Mesodermal cell (in vitro differentiated cells): ENCODE measurements around the gene CARD11. TPM values are rescaled to one million over a fixed set of nuclear protein-coding genes. Genes with fewer than 3 reads are reported as not detected.
A peak's percentile ranks its signal among the peaks of the same experiment; 100 is the strongest.

Experiments used
- H3K27ac ChIP-seq: 2 replicates; pipeline ENCODE4 v1.7.0; 2013; ENCODE audit warnings: mild to moderate bottlenecking, low read depth, low read length, moderate library complexity; ENCODE audit not compliant: severe bottlenecking
- H3K36me3 ChIP-seq: 2 replicates; pipeline ENCODE4 v1.7.1; 2013; ENCODE audit warnings: mild to moderate bottlenecking, low read length, moderate library complexity; ENCODE audit not compliant: control insufficient read depth, insufficient read depth
- H3K4me1 ChIP-seq: one replicate; pipeline ENCODE4 v1.7.1; 2013; ENCODE audit warnings: mild to moderate bottlenecking, low read length; ENCODE audit not compliant: insufficient read depth, control insufficient read depth, poor library complexity, severe bottlenecking
- H3K4me3 ChIP-seq: 2 replicates; pipeline ENCODE4 v1.7.0; 2013; ENCODE audit warnings: low read length, control low read depth, mild to moderate bottlenecking; ENCODE audit not compliant: insufficient read depth, poor library complexity, severe bottlenecking; ENCODE audit errors: extremely low read depth
- H3K9me3 ChIP-seq: 2 replicates; pipeline ENCODE4 v1.7.1; 2013; ENCODE audit warnings: mild to moderate bottlenecking, low read length, moderate library complexity; ENCODE audit not compliant: control insufficient read depth
- WGBS, 2 experiments: methylation state at CpG; one replicate each; pipeline ENCODE4 v1.1.5; 2013; ENCODE audit warnings: missing lambda C conversion rate in 2 of 2; ENCODE audit not compliant: insufficient coverage in 2 of 2; 5-methylcytosine and 5-hydroxymethylcytosine counted together
- polyA plus RNA-seq, 2 experiments: library from polyadenylated mRNA; stranded (reverse); fragments of 50-300 nt; gene quantifications; one replicate each; pipeline ENCODE4 v1.2.3, GENCODE V29; 2013

Gene CARD11
- polyA plus RNA-seq (2013, experiment 1 of 2): 5.8 TPM
- 4.4 TPM for polyA plus RNA-seq (2013, experiment 2 of 2)

GRCh38 chr7:3043544-3044371, at the start of gene CARD11:
Gene CARD11, minus strand, starts transcription at chr7:3043867. Its CDS starts 85,361 bp downstream, at chr7:2958506.
- H3K36me3 ChIP-seq: no peaks in the 10 kb centered on the region
- no peaks in the 10 kb centered on the region for H3K9me3 ChIP-seq
- no peak within 1 kb of the TSS for H3K27ac ChIP-seq
- 3 to 14% methylated on average over 10 to 16 of the region's 45 CpGs for WGBS, 2 experiments
- H3K4me1 ChIP-seq: peaks cover 9% of the 10 kb centered on the region
- peak within 1 kb of the TSS; percentile 43 for H3K4me3 ChIP-seq

DNA sequence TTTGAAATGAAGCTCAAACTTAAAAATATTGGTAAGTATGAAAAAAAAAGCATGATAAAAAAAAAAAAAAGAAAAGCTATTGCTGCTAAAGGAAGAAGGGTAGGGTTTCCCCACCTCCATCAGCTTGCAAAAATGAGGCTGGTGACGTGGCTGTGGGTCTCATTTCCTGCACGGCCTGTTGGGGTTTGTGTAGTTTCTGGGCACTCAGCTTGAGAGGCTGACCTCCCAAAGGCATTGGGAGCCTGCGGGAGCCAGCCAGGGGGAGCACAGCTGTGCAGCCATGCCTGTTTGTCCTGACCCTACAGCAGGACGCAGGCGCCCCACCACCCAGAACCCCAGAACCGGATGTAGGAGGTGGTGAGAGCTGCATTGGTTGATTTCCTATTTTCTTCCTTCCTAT, 48.8 kb upstream of the CARD11 start:
- H3K4me3 ChIP-seq: no peak overlapping the region
- H3K9me3 ChIP-seq: no peaks in the 10 kb centered on the region
- H3K4me1 ChIP-seq: no peaks in the 10 kb centered on the region
- WGBS, 2 experiments: 87 to 92% methylated on average over 3 of the region's 6 CpGs
- no peak overlapping the region for H3K27ac ChIP-seq
- no peaks in the 10 kb centered on the region for H3K36me3 ChIP-seq

DNA sequence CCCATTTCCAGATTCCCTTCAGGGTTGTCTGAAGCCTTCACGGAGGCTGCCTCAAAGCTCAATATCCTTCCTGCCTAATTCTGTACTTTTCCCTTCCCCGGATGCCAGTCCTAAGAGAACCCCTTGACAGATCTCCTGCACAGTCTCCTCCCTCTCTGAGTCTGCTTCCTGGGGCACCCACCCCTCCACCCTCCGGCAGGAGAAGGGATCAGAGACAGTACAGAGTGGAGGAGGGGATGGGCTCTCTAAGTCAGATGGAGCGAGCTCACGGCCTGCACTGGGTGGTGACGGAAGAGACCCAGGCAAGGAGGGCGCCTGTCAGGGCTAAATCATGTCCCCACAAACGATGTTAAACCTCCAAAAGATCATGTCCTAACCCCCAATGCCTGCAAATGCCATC, 48.0 kb upstream of the CARD11 start:
- Histone ChIP-seq H3K36me3 (no peaks in the 10 kb centered on the region), H3K4me3 (no peak overlapping the region), H3K27ac (no peak overlapping the region), H3K4me1 (peaks cover 5% of the 10 kb centered on the region), H3K9me3 (no peaks in the 10 kb centered on the region)
- WGBS, 2 experiments: 95 to 100% methylated on average over 3 to 5 of the region's 8 CpGs

- no peak overlapping the region for H3K4me3 ChIP-seq
- WGBS, 2 experiments: 33 to 47% methylated on average over 10 of the region's 11 CpGs
- H3K9me3 ChIP-seq: no peaks in the 10 kb centered on the region
- H3K4me1 ChIP-seq: peaks cover 5% of the 10 kb centered on the region
- H3K27ac ChIP-seq: no peak overlapping the region
- no peaks in the 10 kb centered on the region for H3K36me3 ChIP-seq
These were observed 45.8 kb upstream of the CARD11 start for GRCh38 chr7:3089493-3089892.

- WGBS, 2 experiments: 48 to 55% methylated on average over 4 to 5 of the region's 7 CpGs
- H3K27ac ChIP-seq: peak overlapping the region; percentile 31
- H3K9me3 ChIP-seq: no peaks in the 10 kb centered on the region
- H3K4me3 ChIP-seq: no peak overlapping the region
- peaks cover 5% of the 10 kb centered on the region for H3K4me1 ChIP-seq
- H3K36me3 ChIP-seq: no peaks in the 10 kb centered on the region
These were observed 43.6 kb upstream of the CARD11 start for GRCh38 chr7:3087243-3087755.

GRCh38 chr7:3083350-3083749, 39.7 kb upstream of the CARD11 start:
- H3K27ac ChIP-seq: no peak overlapping the region
- H3K4me1 ChIP-seq: peaks cover 5% of the 10 kb centered on the region
- no peaks in the 10 kb centered on the region for H3K36me3 ChIP-seq
- 89 to 96% methylated on average over 3 to 4 of the region's 4 CpGs for WGBS, 2 experiments
- no peak overlapping the region for H3K4me3 ChIP-seq
- peaks cover 6% of the 10 kb centered on the region for H3K9me3 ChIP-seq

GRCh38 chr7:3082831-3083230, 39.2 kb upstream of the CARD11 start:
- WGBS, 2 experiments: 91 to 92% methylated on average over 5 to 8 of the region's 9 CpGs
- Histone ChIP-seq H3K4me1 (peaks cover 5% of the 10 kb centered on the region), H3K27ac (no peak overlapping the region), H3K9me3 (peaks cover 6% of the 10 kb centered on the region), H3K4me3 (no peak overlapping the region), H3K36me3 (no peaks in the 10 kb centered on the region)

GRCh38 chr7:3082386-3082785, 38.7 kb upstream of the CARD11 start:
- H3K4me3 ChIP-seq: no peak overlapping the region
- peaks cover 5% of the 10 kb centered on the region for H3K4me1 ChIP-seq
- H3K36me3 ChIP-seq: no peaks in the 10 kb centered on the region
- peaks cover 6% of the 10 kb centered on the region for H3K9me3 ChIP-seq
- no peak overlapping the region for H3K27ac ChIP-seq
- 89 to 90% methylated on average over 6 of the region's 6 CpGs for WGBS, 2 experiments

GRCh38 chr7:3080106-3080505, 36.4 kb upstream of the CARD11 start:
- H3K4me3 ChIP-seq: no peak overlapping the region

GRCh38 chr7:3078514-3078913, 34.8 kb upstream of the CARD11 start:
- Histone ChIP-seq H3K4me1 (no peaks in the 10 kb centered on the region), H3K9me3 (peaks cover 6% of the 10 kb centered on the region), H3K4me3 (no peak overlapping the region), H3K36me3 (no peaks in the 10 kb centered on the region), H3K27ac (no peak overlapping the region)
- WGBS, 2 experiments: 94 to 96% methylated on average over 7 of the region's 7 CpGs

More at GRCh38 chr7:3080106-3080505, 36.4 kb upstream of the CARD11 start:
- Histone ChIP-seq H3K27ac (no peak overlapping the region), H3K9me3 (peaks cover 6% of the 10 kb centered on the region), H3K4me1 (no peaks in the 10 kb centered on the region), H3K36me3 (no peaks in the 10 kb centered on the region)
- 86 to 96% methylated on average over 4 to 5 of the region's 5 CpGs for WGBS, 2 experiments

DNA sequence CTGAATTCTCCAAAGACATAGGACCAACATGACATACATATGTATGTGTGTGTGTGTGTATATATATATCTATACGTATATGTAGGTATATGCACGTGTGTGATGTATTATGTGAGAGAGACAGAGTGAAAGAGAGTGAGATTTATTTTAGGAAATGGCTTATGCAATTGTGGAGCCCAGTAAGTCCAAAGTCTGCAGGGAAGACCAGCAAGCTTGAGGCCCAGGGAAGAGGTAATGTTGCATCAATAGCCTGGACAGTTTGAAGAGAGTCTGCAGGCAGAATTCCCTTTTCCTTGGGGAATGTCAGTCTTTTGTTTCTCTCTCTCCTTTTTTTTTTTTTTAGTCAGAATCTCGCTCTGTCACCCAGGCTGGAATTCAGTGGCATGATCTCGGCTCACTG, 33.0 kb upstream of the CARD11 start:
- Histone ChIP-seq H3K27ac (no peak overlapping the region), H3K36me3 (no peaks in the 10 kb centered on the region), H3K9me3 (peaks cover 6% of the 10 kb centered on the region), H3K4me3 (no peak overlapping the region), H3K4me1 (no peaks in the 10 kb centered on the region)
- 67 to 78% methylated on average over 1 to 2 of the region's 4 CpGs for WGBS, 2 experiments
